ENCODE results near the gene RSL1D1. TPM values are rescaled to one million over a fixed set of nuclear protein-coding genes. Genes with fewer than 3 reads are reported as not detected.

RSL1D1 gene
- polyA plus RNA-seq, 2 of the 4 experiments (the other 2 are of a cell fraction), result 209 to 330 TPM

- Histone ChIP-seq H3K4me1 (peaks cover 21% of the 10 kb centered on the region), H3K27ac (no peak overlapping the region), H3K9me3 (no peaks in the 10 kb centered on the region), H3K4me2 (no peak overlapping the region), H3K4me3 (no peak overlapping the region)
- DNase-seq (ENCODE audit: low read depth in 1 of 2, low spot score in 1 of 2) (no peak), ATAC-seq (no peak), FAIRE-seq (no peak)
- ChIA-PET POLR2A (interaction anchor here (1.0 kb wide), 1 partner anchor 250 kb away, joined by 9 read pairs; no protein-coding TSS in a partner anchor), CTCF (interaction anchor here (0.8 to 1.4 kb wide), 4 partner anchors 21 to 200 kb away, joined by 3 to 7 read pairs (median 4); no protein-coding TSS in a partner anchor)
- 82% methylated on average over 2 of the region's 2 CpGs for WGBS (ENCODE audit: missing lambda C conversion rate)
- no peak for TF ChIP-seq HEYL (CRISPR knock-in tag; IDR thresholded peaks at IDR 0.05)
- no peak for TF ChIP-seq HOXB13 (CRISPR knock-in tag; IDR thresholded peaks at IDR 0.05; ENCODE audit: low read depth)
These were observed 17.2 kb upstream of the RSL1D1 start for GRCh38 chr16:11868412-11868980.

DNA sequence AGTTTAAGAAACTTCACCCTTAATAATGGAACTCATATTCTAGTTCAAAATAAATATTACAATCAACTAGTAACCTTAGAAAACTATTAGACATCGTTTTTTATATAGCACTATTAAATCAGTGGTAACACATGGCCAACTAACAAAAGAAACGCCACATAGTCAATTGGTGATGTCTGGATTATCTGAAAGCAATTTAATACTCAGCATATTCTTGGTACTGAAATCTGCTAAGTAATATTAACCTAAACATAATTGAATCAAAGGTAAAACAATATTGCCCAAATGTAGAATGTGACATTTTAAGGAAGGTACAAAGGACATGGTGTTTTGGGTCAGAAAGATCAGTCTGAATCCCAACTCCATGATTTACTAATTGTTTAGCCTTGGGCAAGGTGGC, 11.1 kb upstream of the RSL1D1 start:
- no peak overlapping the region for H3K4me2 ChIP-seq
- ChIA-PET POLR2A (no interaction called here), CTCF (no interaction called here)
- ATAC-seq, result no peak
- no peak overlapping the region for H3K4me3 ChIP-seq
- WGBS (ENCODE audit: missing lambda C conversion rate), result 78% methylated on average over 2 of the region's 2 CpGs
- TF ChIP-seq KDM5A (IDR thresholded peaks at IDR 0.05), result no peak
- TF ChIP-seq ZSCAN20 (CRISPR knock-in tag; IDR thresholded peaks at IDR 0.05), result no peak
- TF ChIP-seq, protein P1, sequence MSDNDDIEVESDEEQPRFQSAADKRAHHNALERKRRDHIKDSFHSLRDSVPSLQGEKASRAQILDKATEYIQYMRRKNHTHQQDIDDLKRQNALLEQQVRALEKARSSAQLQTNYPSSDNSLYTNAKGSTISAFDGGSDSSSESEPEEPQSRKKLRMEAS (IDR thresholded peaks at IDR 0.05), result no peak
- no peak for TF ChIP-seq RAD21 (conservative IDR thresholded peaks at IDR 0.05 in 1 of 2, IDR thresholded peaks at IDR 0.05 in 1 of 2)
- TF ChIP-seq HOXB13 (CRISPR knock-in tag; IDR thresholded peaks at IDR 0.05; ENCODE audit: low read depth), result no peak
- no peak for TF ChIP-seq RFX5 (IDR thresholded peaks at IDR 0.05)
- no peak for TF ChIP-seq KDM1A (IDR thresholded peaks at IDR 0.05; ENCODE audit: low read depth)
- TF ChIP-seq, protein P2, sequence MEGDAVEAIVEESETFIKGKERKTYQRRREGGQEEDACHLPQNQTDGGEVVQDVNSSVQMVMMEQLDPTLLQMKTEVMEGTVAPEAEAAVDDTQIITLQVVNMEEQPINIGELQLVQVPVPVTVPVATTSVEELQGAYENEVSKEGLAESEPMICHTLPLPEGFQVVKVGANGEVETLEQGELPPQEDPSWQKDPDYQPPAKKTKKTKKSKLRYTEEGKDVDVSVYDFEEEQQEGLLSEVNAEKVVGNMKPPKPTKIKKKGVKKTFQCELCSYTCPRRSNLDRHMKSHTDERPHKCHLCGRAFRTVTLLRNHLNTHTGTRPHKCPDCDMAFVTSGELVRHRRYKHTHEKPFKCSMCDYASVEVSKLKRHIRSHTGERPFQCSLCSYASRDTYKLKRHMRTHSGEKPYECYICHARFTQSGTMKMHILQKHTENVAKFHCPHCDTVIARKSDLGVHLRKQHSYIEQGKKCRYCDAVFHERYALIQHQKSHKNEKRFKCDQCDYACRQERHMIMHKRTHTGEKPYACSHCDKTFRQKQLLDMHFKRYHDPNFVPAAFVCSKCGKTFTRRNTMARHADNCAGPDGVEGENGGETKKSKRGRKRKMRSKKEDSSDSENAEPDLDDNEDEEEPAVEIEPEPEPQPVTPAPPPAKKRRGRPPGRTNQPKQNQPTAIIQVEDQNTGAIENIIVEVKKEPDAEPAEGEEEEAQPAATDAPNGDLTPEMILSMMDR (IDR thresholded peaks at IDR 0.05), result no peak
- TF ChIP-seq HDAC2 (IDR thresholded peaks at IDR 0.05), result no peak
- no peak for TF ChIP-seq NFE2L2 (conservative IDR thresholded peaks at IDR 0.05; ENCODE audit: low read length)
- no peak for TF ChIP-seq POLR2AphosphoS2 (conservative IDR thresholded peaks at IDR 0.05; ENCODE audit: low read length)
- TF ChIP-seq CEBPB (IDR thresholded peaks at IDR 0.05), result no peak
- no peak for DNase-seq (ENCODE audit: low read depth in 1 of 2, low spot score in 1 of 2)
- H3K27ac ChIP-seq, result no peak overlapping the region
- H3K4me1 ChIP-seq, result peaks cover 11% of the 10 kb centered on the region
- FAIRE-seq, result no peak
- H3K9me3 ChIP-seq, result no peaks in the 10 kb centered on the region

DNA sequence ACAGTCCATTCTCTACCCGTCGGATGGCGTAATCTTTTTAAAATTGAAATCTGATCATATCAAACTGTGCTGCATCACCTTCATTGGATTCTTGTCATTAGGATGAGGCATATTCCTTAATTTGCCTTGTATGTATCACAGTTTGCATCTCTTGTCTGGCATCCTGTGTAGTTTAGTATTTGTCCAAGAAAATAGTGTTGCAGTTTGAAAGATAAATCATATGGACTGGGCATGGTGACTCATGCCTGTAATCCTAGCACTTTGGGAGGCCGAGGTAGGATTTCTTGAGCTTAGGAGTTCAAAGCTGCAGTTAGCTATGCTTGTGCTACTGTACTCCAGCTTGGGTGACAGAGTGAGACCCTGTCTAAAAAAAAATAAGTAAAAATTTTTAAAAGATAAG, 5.8 kb upstream of the RSL1D1 start:
- FAIRE-seq, result no peak
- CTCF ChIA-PET, result interaction anchor here (2.8 kb wide), 1 partner anchor 211 kb away, joined by 9 read pairs; no protein-coding TSS in a partner anchor
- WGBS (ENCODE audit: missing lambda C conversion rate), result 68% methylated on average over 4 of the region's 4 CpGs
- TF ChIP-seq SMC3 (IDR thresholded peaks at IDR 0.05) (no peak), POLR2AphosphoS2 (conservative IDR thresholded peaks at IDR 0.05; ENCODE audit: low read length) (no peak), HEYL (CRISPR knock-in tag; IDR thresholded peaks at IDR 0.05) (no peak), ZC3H11A (IDR thresholded peaks at IDR 0.05) (no peak), ZSCAN20 (CRISPR knock-in tag; IDR thresholded peaks at IDR 0.05) (no peak), FOXS1 (CRISPR knock-in tag; IDR thresholded peaks at IDR 0.05) (no peak), HOXB13 (CRISPR knock-in tag; IDR thresholded peaks at IDR 0.05; ENCODE audit: low read depth) (no peak), CHD2 (IDR thresholded peaks at IDR 0.05; ENCODE audit: low read length, partially characterized antibody) (no peak), ESRRA (IDR thresholded peaks at IDR 0.05; ENCODE audit: borderline replicate concordance, low read length) (no peak)
- TF ChIP-seq, protein P1 (IDR thresholded peaks at IDR 0.05), result no peak
- no peak overlapping the region for H3K4me3 ChIP-seq
- no peaks in the 10 kb centered on the region for H3K9me3 ChIP-seq
- H3K27ac ChIP-seq, result no peak overlapping the region
- H3K4me2 ChIP-seq, result no peak overlapping the region
- DNase-seq (ENCODE audit: low read depth in 1 of 2, low spot score in 1 of 2), result no peak
- POLR2A ChIA-PET, result no interaction called here
- H3K4me1 ChIP-seq, result peaks cover 6% of the 10 kb centered on the region; the same call in 1 of the 3 replicates
- ATAC-seq, result no peak
